WERI-Rb-1 (cell line): ENCODE measurements around the gene IGFL2.

Experiments used
- DNase-seq: peaks from one replicate; pipeline ENCODE4 v3.0.0-alpha.2; 2020
- H3K27ac ChIP-seq: fragments of 250-450 bp; sonication (Bioruptor Pico); 2 replicates; pipeline ENCODE4 v1.5.1; 2020; ENCODE audit warnings: mild to moderate bottlenecking, moderate library complexity
- H3K27me3 ChIP-seq: fragments of 250-450 bp; sonication (Bioruptor Pico); 2 replicates; pipeline ENCODE4 v1.5.1; 2021; ENCODE audit warnings: mild to moderate bottlenecking, low read depth, moderate library complexity; ENCODE audit not compliant: insufficient read depth, severe bottlenecking
- H3K36me3 ChIP-seq: fragments of 250-450 bp; sonication (Bioruptor Pico); 2 replicates; pipeline ENCODE4 v1.5.1; 2020; ENCODE audit warnings: mild to moderate bottlenecking, moderate library complexity
- H3K4me3 ChIP-seq: 2 replicates; pipeline ENCODE4 v1.5.1; 2011; ENCODE audit warnings: low read depth, mild to moderate bottlenecking, control low read depth, low read length
- H3K9me3 ChIP-seq: fragments of 250-450 bp; sonication (Bioruptor Pico); 2 replicates; pipeline ENCODE4 v1.5.1; 2021; ENCODE audit warnings: mild to moderate bottlenecking, moderate library complexity; ENCODE audit not compliant: severe bottlenecking
- TF ChIP-seq, protein P1 (sequence below): IDR thresholded peaks from 2 replicates; pipeline ENCODE4 v1.5.1; 2011; ENCODE audit warnings: low read depth, mild to moderate bottlenecking, control low read depth, inconsistent platforms, low read length

Gene IGFL2

DNA sequence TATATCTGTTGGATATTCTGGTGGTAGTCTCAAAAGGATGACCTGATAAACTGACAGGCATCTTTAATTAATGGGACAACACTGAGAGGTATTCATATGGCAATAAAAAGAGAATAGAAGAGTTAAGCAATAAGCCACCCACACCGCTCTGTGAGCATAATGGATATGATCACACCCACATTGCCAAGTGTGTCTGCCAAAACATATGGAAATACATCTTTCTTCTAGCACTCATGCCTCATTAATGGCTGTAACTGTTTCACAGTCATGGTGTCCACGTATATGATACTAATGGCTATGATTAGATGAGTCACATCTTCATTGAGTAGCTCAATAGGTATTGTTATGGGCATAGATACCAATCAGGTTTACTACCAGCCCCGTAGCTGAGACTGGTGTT, 36.7 kb upstream of the IGFL2 start:
- no peak overlapping the region for H3K27ac ChIP-seq
- DNase-seq: no peak
- no peak overlapping the region for H3K4me3 ChIP-seq
- TF ChIP-seq, protein P1, sequence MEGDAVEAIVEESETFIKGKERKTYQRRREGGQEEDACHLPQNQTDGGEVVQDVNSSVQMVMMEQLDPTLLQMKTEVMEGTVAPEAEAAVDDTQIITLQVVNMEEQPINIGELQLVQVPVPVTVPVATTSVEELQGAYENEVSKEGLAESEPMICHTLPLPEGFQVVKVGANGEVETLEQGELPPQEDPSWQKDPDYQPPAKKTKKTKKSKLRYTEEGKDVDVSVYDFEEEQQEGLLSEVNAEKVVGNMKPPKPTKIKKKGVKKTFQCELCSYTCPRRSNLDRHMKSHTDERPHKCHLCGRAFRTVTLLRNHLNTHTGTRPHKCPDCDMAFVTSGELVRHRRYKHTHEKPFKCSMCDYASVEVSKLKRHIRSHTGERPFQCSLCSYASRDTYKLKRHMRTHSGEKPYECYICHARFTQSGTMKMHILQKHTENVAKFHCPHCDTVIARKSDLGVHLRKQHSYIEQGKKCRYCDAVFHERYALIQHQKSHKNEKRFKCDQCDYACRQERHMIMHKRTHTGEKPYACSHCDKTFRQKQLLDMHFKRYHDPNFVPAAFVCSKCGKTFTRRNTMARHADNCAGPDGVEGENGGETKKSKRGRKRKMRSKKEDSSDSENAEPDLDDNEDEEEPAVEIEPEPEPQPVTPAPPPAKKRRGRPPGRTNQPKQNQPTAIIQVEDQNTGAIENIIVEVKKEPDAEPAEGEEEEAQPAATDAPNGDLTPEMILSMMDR: no peak
- H3K36me3 ChIP-seq: no peaks in the 10 kb centered on the region
- H3K27me3 ChIP-seq: no peaks in the 10 kb centered on the region
- H3K9me3 ChIP-seq: no peaks in the 10 kb centered on the region

DNA sequence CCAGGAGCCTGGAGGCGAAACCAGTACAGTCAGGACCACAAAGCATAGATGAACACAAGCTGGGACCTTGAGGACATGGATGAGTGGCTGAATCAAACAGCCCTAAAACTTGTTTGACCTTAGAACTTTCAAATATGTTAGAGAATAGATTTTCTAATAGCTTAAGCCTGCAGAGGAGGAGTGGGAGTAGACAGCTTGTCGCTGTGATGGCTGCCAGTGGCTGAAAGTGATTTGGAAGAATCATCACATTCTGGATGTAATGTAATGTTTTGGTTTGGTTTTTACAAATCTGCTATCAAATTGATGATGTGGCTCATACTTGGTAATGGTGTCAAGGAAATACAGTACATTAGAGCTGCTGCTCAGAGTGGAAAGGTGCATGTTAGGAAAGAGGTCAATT, 35.5 kb upstream of the IGFL2 start:
- H3K36me3 ChIP-seq: no peaks in the 10 kb centered on the region
- DNase-seq: no peak
- H3K27ac ChIP-seq: no peak overlapping the region
- no peaks in the 10 kb centered on the region for H3K9me3 ChIP-seq
- no peaks in the 10 kb centered on the region for H3K27me3 ChIP-seq
- TF ChIP-seq, protein P1: no peak
- no peak overlapping the region for H3K4me3 ChIP-seq

DNA sequence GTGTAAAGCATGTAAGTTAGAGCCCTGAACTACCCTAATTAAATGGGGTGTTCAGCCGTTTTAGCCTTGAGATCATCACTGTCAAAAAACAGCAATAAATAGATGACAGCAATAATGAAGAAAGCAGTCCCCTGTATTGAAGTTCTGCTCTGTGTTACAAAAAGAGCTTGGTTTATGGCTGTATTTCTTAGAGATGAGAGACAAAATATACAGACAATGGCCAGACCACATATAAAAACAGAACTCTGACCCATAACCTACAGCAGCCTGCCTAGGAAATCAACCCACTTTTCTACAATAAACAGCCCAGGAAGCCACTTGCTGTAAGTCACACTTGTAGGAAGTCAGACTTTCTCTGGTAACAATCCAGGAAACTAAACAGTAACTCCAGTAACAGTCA, 34.3 kb upstream of the IGFL2 start:
- H3K36me3 ChIP-seq: no peaks in the 10 kb centered on the region
- H3K4me3 ChIP-seq: no peak overlapping the region
- no peaks in the 10 kb centered on the region for H3K9me3 ChIP-seq
- H3K27me3 ChIP-seq: no peaks in the 10 kb centered on the region
- H3K27ac ChIP-seq: no peak overlapping the region
- TF ChIP-seq, protein P1: no peak
- no peak for DNase-seq

DNA sequence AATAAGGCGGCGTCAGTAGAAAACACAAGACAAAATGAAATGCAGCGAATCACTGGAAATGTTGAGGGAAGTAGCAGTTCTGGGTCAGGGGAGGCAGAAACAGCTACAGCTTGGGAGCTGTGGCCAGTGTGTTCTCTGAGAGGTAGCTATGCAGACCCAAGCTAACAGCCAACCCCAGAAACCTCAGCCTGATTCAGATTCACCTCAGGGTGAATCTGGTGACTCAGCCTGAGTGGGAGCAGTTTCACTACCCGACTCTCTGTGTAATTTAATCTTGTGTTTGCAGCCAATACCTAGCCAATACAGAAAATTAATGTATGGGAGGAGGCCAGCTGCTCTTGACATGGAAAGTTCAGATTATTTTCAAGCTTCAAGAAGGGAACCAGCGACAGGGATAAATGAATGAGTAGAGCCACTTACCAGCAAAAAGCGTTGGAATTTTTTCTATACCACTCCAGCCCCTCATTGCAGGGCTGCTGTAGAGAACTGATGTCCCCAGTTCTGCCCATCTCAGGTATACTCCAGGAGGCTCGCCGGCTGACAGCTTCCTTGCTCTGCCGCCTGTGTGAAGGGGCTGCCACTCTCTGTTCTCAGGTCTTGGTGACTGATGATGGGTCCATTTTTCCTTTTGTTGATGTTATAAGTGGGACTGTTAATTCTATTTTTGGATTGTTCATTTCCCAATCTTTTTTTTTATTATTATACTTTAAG, 32.5 kb upstream of the IGFL2 start:
- no peak overlapping the region for H3K27ac ChIP-seq
- no peaks in the 10 kb centered on the region for H3K9me3 ChIP-seq
- H3K4me3 ChIP-seq: no peak overlapping the region
- no peaks in the 10 kb centered on the region for H3K36me3 ChIP-seq
- H3K27me3 ChIP-seq: no peaks in the 10 kb centered on the region
- TF ChIP-seq, protein P1: no peak
- DNase-seq: no peak

DNA sequence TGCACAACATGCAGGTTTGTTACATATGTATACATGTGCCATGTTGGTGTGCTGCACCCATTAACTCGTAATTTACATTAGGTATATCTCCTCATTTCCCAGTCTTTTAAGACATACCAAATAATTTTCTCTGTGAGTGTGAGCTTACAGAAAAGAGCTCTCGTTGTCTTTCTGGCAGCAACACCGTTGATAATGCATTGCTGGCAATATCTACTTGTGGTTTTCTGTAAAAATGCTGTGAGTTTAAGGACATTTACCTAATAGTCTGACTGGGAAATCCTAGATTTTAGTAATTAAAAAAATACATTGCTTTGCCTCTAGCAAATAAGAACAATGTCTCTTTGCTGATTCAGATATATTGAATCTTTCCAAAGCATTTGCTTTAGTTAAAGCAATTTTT, 31.9 kb upstream of the IGFL2 start:
- DNase-seq: no peak
- Histone ChIP-seq H3K4me3 (no peak overlapping the region), H3K9me3 (no peaks in the 10 kb centered on the region), H3K27ac (no peak overlapping the region), H3K36me3 (no peaks in the 10 kb centered on the region), H3K27me3 (no peaks in the 10 kb centered on the region)
- TF ChIP-seq, protein P1: no peak

DNA sequence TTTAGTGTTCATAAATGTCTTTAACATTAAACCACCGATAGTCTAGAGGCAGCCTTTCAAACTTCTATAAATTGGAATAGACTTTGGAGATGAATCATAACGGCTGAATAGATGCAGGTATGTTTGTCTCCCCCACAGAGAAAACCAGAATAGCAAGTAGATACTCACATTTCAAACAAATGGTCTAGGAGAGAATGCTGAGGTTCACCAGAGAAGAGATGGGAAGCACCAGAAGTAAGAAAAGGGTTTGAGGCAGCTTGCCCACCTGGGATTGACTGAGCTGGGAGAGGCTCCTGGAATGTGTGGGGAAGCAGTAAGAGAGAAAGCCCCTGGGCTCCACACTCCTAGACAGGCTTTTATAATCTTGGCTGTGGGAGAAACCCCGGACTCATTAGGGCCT, 29.9 kb upstream of the IGFL2 start:
- no peak for DNase-seq
- H3K9me3 ChIP-seq: no peaks in the 10 kb centered on the region
- TF ChIP-seq, protein P1: no peak
- H3K27me3 ChIP-seq: no peaks in the 10 kb centered on the region
- no peak overlapping the region for H3K4me3 ChIP-seq
- no peaks in the 10 kb centered on the region for H3K36me3 ChIP-seq
- H3K27ac ChIP-seq: no peak overlapping the region
